ENCODE measurements around the gene GRM2.

DNA sequence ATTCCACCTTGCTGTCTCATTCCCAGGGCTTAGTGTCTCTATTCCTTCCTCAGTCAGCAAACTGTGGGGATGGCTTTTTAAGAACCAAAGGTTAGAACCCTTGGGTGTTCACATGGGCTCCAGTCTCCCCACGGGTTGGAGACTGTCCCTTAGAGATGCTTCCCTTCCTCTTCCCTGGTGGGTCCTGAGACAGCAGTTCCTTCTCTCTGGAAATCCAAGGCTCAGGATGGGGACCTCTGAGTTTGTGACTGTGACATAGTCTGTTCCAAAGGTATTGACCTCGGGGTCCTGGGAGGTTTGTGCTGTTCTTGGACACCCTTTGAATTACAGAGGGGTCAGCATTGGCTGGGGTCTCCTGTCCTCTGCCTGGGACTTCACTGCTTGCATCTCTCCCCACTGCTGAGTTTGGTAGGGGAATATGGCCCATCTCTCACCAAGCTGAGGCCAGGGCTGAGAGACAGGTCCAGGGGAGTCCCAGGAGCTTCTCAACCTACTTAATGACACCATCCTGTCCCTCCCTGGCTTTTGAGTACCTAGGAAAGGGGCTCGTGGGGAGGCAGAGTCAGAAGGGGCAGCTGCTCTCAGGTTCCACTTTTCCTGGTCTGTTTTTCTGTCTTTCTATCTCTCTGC is 1.5 kb downstream of the GRM2 start:
- TF ChIP-seq, protein P1, sequence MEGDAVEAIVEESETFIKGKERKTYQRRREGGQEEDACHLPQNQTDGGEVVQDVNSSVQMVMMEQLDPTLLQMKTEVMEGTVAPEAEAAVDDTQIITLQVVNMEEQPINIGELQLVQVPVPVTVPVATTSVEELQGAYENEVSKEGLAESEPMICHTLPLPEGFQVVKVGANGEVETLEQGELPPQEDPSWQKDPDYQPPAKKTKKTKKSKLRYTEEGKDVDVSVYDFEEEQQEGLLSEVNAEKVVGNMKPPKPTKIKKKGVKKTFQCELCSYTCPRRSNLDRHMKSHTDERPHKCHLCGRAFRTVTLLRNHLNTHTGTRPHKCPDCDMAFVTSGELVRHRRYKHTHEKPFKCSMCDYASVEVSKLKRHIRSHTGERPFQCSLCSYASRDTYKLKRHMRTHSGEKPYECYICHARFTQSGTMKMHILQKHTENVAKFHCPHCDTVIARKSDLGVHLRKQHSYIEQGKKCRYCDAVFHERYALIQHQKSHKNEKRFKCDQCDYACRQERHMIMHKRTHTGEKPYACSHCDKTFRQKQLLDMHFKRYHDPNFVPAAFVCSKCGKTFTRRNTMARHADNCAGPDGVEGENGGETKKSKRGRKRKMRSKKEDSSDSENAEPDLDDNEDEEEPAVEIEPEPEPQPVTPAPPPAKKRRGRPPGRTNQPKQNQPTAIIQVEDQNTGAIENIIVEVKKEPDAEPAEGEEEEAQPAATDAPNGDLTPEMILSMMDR (IDR thresholded peaks at IDR 0.05 in 4 of 5, conservative IDR thresholded peaks at IDR 0.05 in 1 of 5): no peak
- no peak for TF ChIP-seq POLR2A (IDR thresholded peaks at IDR 0.05)

Data from gastrocnemius medialis (tissue), 4 donors.